ENCODE measurements around the gene GRAMD1C. TPM values are rescaled to one million over a fixed set of nuclear protein-coding genes. Genes with fewer than 3 reads are reported as not detected.
A peak's percentile ranks its signal among the peaks of the same experiment; 100 is the strongest.

GRAMD1C gene
- total and polyA plus RNA-seq, 7 donors = 0.27 to 12.3 (median 3.6) TPM

GRCh38 chr3:113914646-113915045 lies 76.1 kb downstream of the GRAMD1C start:
- Histone ChIP-seq H3K4me3 (no peak overlapping the region), H3K4me1 (no peaks in the 10 kb centered on the region), H3K27me3 (no peaks in the 10 kb centered on the region), H3K27ac (no peak overlapping the region), H3K9me3 (no peaks in the 10 kb centered on the region), H3K36me3 (no peaks in the 10 kb centered on the region)
- 43 to 59% methylated on average over 2 of the region's 2 CpGs for WGBS, 2 donors
- TF ChIP-seq POLR2A (IDR thresholded peaks at IDR 0.05) (no peak), POLR2AphosphoS5 (IDR thresholded peaks at IDR 0.05) (no peak)
- intact Hi-C loops (cut with DNase I) = loop anchor here (5.0 kb wide), 1 partner anchor 72 kb away; no protein-coding TSS in a partner anchor
- DNase-seq = no peak

DNA sequence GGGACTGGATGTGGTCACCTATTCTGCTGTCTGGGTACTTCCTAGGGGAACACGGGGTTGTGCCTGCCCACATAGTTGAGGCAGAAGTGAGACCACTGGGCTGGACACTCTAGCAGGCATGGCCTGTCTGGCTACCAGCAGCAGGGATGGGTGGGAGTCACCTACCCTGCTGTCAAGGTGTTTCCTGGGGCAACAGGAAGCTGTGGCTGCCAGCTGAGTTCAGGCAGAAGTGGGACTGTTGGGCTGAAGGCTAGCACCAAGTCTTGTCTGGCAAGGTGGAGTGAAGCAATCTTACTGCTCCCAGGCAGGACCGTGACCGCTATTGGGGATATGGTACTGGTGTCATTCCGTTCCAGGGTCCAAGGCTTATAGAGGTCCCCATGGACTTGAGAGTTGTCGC lies 89.0 kb downstream of the GRAMD1C start:
- intact Hi-C loops (cut with DNase I) = no loop called here
- H3K27ac ChIP-seq = no peak overlapping the region

GRCh38 chr3:113946831-113947230 lies 108.2 kb downstream of the GRAMD1C start:
- no peaks in the 10 kb centered on the region for H3K27me3 ChIP-seq
- DNase-seq = no peak
- no peaks in the 10 kb centered on the region for H3K36me3 ChIP-seq
- H3K27ac ChIP-seq = peak overlapping the region in 2 of 4 donors; percentile 62 to 63
- H3K4me3 ChIP-seq = peak overlapping the region in 3 of 4 donors; percentile 60 to 82 (median 77)
- TF ChIP-seq POLR2AphosphoS5 (IDR thresholded peaks at IDR 0.05) = no peak
- TF ChIP-seq, protein P1, sequence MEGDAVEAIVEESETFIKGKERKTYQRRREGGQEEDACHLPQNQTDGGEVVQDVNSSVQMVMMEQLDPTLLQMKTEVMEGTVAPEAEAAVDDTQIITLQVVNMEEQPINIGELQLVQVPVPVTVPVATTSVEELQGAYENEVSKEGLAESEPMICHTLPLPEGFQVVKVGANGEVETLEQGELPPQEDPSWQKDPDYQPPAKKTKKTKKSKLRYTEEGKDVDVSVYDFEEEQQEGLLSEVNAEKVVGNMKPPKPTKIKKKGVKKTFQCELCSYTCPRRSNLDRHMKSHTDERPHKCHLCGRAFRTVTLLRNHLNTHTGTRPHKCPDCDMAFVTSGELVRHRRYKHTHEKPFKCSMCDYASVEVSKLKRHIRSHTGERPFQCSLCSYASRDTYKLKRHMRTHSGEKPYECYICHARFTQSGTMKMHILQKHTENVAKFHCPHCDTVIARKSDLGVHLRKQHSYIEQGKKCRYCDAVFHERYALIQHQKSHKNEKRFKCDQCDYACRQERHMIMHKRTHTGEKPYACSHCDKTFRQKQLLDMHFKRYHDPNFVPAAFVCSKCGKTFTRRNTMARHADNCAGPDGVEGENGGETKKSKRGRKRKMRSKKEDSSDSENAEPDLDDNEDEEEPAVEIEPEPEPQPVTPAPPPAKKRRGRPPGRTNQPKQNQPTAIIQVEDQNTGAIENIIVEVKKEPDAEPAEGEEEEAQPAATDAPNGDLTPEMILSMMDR (IDR thresholded peaks at IDR 0.05) = no peak
- TF ChIP-seq EP300 (IDR thresholded peaks at IDR 0.05) = no peak
- TF ChIP-seq POLR2A (IDR thresholded peaks at IDR 0.05) = no peak
- H3K4me1 ChIP-seq = peaks cover 0 to 11% (median 9%) of the 10 kb centered on the region in 4 donors
- intact Hi-C loops (cut with DNase I) = loop anchor here (5.0 to 10.0 kb wide), 2 partner anchors 110 to 192 kb away; partner anchors contain the start of genes CCDC191 and QTRT2
- WGBS, 2 donors = 52 to 82% methylated on average over 7 of the region's 7 CpGs
- H3K9me3 ChIP-seq = no peaks in the 10 kb centered on the region

More for the DNA sequence above, 89.0 kb downstream of the GRAMD1C start:
- no peaks in the 10 kb centered on the region for H3K27me3 ChIP-seq
- no peak for TF ChIP-seq POLR2A (IDR thresholded peaks at IDR 0.05)
- TF ChIP-seq, protein P1 (IDR thresholded peaks at IDR 0.05) = no peak
- no peak overlapping the region for H3K4me3 ChIP-seq
- H3K4me1 ChIP-seq = no peaks in the 10 kb centered on the region
- WGBS, 2 donors = 64 to 87% methylated on average over 5 of the region's 5 CpGs
- no peaks in the 10 kb centered on the region for H3K36me3 ChIP-seq
- no peak for DNase-seq
- peaks cover 0 to 2% (median 0%) of the 10 kb centered on the region in 4 donors for H3K9me3 ChIP-seq

- Histone ChIP-seq H3K27me3 (no peaks in the 10 kb centered on the region), H3K4me1 (peaks cover 0 to 11% (median 9%) of the 10 kb centered on the region in 4 donors), H3K4me3 (peak within 1 kb of the TSS; percentile 58 to 82 (median 68)), H3K9me3 (no peaks in the 10 kb centered on the region), H3K27ac (peak within 1 kb of the TSS; percentile 40 to 63 (median 61)), H3K36me3 (no peaks in the 10 kb centered on the region)
- DNase-seq = peak; percentile 84
- intact Hi-C loops (cut with DNase I) = loop anchor here (5.0 to 10.0 kb wide), 2 partner anchors 110 to 193 kb away; partner anchors contain the start of genes CCDC191 and QTRT2
- no peak for TF ChIP-seq POLR2A (IDR thresholded peaks at IDR 0.05)
- TF ChIP-seq, protein P1 (IDR thresholded peaks at IDR 0.05) = no peak
- no peak for TF ChIP-seq POLR2AphosphoS5 (IDR thresholded peaks at IDR 0.05)
- TF ChIP-seq EP300 (IDR thresholded peaks at IDR 0.05) = no peak
- 1% methylated on average over 80 of the region's 80 CpGs for WGBS, 2 donors
These were observed 108.9 kb downstream of the GRAMD1C start, which contains the start of gene ZDHHC23 for GRCh38 chr3:113947372-113948014. Gene ZDHHC23, plus strand, starts transcription at chr3:113948013. Its CDS starts 790 bp downstream, at chr3:113948803.

Measured in sigmoid colon (tissue), 7 donors.